ENCODE results near the gene SLC5A2.

The SLC5A2 gene

DNA sequence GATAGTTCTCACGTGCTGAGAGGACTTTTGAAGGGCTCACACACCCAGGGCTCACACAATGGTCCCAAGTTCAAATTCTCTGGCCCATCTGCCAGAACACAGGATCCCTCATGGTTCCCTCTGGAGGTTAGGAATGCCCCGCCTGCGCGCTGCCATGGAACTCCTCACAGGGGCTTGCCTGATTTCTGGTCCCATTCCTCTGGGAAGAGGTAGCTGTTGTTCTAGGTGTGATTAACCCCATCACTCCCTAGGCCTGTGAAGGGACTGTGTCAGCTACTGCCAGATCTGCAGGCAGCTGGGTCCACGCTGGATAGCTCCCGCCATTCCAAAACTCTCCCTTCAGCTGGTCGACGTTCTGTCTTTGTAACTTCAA is 25.9 kb upstream of the SLC5A2 start:
- TF ChIP-seq GATA3 (IDR thresholded peaks at IDR 0.05; ENCODE audit: low read depth, low read length) (no peak), GATA2 (IDR thresholded peaks at IDR 0.05; ENCODE audit: low read depth, low read length) (no peak)

DNA sequence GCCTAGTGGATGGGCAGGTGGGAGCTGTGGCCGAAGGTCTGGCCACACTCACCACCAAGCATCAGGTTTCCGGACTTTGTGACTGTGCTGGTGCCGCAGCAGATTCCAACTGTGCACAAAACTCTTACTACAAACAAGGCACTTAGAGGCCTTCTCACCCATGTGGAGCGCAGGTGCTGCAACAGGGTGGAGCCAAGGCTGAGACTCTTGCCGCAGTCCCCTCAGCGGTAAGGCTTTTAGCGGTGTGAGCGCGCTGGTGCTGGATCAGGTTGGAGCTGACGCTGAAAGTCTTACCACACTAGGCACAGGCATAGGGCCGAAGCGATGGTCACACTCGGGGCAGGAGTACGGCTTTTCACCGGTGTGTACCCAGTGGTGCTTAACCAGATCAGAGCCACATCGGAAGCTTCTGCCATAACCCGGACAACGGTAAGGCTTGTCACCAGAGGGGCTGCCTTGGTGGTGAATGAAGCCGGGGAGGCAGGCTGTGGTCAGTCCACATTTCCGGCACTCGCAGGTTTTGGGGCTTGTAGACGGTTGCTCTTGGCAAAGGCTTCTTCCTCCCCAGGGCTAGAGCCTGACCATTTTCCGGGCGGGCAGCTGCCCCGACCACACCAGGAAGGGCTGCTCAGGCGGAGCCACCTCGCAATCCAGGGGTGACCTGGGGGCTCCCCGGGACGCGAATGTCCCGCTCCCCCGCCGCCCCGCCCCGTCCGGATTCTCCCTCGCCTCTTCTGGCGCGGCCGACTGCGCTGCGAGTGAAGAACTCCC is 24.7 kb upstream of the SLC5A2 start:
- no peak for TF ChIP-seq GATA2 (IDR thresholded peaks at IDR 0.05; ENCODE audit: low read depth, low read length)
- no peak for TF ChIP-seq GATA3 (IDR thresholded peaks at IDR 0.05; ENCODE audit: low read depth, low read length)

DNA sequence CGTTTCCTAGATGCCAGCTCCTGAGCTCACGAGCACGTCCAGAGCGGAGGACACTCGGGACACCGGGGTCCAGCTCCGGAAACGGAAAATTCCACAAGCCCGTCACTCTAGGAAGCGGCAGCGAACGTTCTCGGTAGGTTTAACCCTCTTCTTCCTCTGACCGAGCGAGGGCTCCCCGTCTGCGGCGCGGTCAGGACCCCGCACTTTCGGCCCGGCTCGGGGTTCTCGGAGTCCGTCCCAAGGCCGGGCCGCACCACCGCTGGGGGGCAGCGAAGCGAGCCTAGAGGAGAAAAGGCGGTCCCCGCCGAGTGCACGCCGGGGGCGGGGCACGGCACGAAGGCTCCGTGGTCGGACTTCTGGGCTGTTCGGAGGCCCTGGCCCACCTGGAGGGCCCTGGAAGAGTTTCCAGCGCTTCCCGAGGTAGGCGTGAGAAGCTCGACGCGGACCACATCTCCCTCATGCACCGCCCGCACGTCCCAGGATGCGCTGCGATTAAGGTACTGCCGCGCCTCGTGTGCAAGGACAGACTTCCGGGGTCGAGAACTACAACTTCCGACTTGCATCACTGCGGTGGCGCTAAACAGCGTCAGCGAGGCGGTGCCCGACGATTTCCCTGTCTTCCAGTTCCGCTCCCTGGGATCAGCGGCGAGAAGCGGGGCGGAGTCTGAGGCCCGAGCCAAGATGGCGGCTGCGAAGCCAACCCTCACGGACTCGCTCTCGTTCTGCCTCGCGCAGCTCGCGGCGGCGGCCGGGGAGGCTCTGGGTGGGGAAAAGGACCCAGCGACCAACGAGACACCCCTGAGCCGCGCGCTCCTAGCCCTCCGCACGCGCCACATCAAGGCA is 23.9 kb upstream of the SLC5A2 start, which contains the start of gene ARMC5:
TSS of gene ARMC5 (plus strand) at position 658 of the 843 bp plus-strand sequence. CDS start at position 682, 24 bp downstream.
- TF ChIP-seq GATA3 (IDR thresholded peaks at IDR 0.05; ENCODE audit: low read depth, low read length) (no peak), GATA2 (IDR thresholded peaks at IDR 0.05; ENCODE audit: low read depth, low read length) (0 out of 2 replicates have a peak, but pooled peaks have one; percentile 5)

DNA sequence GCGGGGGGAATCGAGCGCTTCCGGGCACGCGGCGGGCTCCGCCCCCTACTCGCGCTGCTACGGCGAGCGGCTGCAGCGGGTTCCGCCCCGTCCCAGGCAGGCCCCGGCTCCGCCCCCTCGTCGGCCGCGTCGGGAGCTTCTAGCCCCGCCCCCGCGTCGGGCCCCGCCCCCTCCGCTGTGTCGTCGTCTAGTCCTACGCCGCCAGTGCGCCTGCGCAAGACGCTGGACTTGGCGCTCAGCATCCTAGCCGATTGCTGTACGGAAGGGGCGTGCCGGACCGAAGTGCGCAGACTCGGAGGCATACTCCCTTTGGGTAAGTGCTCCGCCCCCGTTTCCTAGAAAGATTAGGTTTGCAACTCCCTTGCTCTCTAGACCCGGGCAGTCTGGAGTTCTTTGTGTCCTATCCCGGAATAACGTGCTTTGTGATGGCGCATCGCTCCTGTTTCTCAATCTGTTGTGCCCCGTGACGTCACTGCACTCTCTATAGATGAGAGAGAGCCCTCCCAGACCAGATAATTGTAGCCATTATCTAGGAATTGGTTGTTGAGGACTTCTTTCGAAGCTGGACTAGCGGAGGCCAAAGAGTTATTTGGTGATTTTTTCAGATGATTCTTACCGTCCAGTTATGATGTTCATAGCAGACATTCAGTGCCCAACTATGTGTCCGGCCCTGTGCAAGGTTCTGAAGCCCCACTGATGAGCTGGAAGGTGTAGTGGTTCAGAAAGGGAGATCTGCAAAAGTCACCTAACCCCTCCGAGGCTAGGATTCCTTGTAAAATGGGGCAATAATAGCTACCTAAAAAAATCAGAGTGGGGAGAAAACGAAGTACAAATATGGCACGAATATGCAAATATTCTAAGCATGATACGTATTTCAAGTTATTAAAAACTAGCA is 23.0 kb upstream of the SLC5A2 start:
- TF ChIP-seq GATA3 (IDR thresholded peaks at IDR 0.05; ENCODE audit: low read depth, low read length) (no peak), GATA2 (IDR thresholded peaks at IDR 0.05; ENCODE audit: low read depth, low read length) (0 out of 2 replicates have a peak, but pooled peaks have one; percentile 2)

DNA sequence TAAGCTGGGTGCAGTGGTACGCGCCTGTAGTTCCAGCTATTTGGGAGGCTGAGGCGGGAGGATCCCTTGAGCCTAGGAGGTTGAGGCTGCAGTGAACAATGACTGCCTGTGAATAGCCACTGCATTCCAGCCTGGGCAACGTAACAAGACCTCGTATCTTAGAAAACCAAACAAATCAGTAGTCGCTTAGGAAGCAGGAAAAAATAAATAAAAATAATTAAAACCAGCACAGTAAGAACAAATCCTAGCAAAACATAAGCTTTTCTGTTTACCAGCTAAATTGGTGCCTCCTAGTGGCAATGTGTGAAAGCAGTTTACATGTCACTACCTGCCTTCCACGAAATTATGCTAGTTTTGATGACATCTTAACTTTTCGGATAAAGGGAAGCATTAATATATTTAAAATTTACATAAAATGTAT is 22.3 kb upstream of the SLC5A2 start:
- TF ChIP-seq GATA3 (IDR thresholded peaks at IDR 0.05; ENCODE audit: low read depth, low read length) = no peak
- TF ChIP-seq GATA2 (IDR thresholded peaks at IDR 0.05; ENCODE audit: low read depth, low read length) = no peak

DNA sequence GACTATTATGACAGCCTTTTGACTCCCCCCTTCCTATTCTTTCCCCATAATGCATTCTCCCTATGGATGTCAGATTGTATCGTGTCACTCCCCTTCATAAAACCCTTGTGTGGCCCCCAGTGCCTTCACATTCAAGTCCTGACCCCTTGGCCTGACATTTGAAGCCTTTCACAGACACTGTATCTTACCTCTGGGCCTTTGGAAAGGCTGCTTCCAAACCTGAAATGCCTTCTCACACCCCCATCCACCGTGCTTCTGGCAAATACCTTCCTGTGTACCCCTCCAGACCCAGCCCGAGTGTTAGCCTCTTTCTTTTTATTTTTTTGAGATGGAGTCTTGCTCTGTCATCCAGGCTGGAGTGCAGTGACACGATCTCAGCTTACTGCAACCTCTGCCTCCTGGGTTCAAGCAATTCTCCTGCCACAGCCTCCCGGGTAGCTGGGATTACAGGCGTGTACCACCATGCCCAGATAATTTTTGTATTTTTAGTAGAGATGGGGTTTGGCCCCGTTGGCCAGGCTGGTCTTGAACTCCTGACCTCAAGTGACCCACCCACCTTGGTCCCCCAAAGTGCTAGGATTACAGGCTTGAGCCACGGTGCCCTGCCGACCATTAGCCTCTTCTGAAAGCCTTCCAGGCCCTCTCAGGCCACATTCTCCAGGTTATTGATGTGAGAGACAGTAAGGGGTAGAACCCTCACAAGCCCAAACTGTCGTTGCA is 21.6 kb upstream of the SLC5A2 start:
- TF ChIP-seq GATA2 (IDR thresholded peaks at IDR 0.05; ENCODE audit: low read depth, low read length) (no peak), GATA3 (IDR thresholded peaks at IDR 0.05; ENCODE audit: low read depth, low read length) (no peak)

DNA sequence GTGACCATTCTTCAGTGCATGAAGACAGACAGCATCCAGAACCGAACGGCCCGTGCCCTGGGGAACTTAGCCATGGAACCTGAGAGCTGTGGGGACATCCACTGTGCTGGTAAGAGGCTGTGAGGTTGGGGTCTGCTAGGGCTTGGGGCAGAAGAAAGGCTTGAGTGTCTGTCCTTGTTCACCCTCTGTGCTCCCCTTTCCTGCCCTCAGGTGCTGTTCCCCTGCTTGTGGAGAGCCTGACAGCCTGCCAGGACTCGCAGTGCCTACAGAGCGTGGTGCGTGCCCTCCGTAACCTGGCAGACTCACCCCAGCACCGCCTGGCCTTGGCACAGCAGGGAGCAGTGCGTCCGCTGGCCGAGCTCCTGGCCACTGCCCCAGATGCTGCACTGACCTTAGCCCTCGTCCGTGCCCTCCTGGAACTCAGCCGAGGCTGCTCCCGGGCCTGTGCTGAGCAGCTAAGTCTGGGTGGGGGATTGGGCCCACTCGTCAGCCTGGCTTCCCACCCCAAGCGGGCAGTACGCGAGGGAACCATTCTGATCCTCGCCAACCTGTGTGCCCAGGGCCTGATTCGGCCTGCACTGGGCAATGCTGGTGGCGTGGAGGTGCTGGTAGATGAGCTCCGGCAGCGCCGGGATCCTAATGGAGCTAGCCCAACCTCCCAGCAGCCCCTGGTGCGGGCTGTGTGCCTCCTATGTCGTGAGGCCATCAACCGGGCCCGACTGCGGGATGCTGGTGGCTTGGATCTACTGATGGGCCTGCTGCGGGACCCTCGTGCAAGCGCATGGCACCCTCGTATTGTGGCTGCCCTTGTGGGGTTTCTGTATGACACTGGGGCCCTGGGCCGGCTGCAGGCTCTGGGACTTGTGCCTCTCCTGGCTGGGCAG is 20.8 kb upstream of the SLC5A2 start:
- TF ChIP-seq GATA2 (IDR thresholded peaks at IDR 0.05; ENCODE audit: low read depth, low read length) (no peak), GATA3 (IDR thresholded peaks at IDR 0.05; ENCODE audit: low read depth, low read length) (no peak)

DNA sequence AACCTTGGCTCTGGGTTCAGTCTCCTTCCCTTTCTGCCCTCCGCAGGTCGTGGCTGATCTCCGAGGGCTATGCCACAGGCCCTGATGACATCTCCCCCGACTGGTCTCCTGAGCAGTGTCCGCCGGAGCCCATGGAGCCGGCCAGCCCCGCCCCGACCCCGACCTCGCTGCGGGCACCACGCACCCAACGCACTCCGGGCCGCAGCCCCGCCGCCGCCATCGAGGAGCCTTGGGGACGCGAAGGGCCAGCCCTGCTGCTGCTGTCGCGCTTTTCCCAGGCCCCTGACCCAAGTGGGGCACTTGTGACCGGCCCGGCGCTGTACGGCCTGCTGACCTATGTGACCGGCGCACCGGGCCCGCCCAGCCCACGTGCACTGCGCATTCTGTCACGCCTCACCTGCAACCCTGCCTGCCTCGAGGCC is 18.6 kb upstream of the SLC5A2 start:
- TF ChIP-seq GATA2 (IDR thresholded peaks at IDR 0.05; ENCODE audit: low read depth, low read length) (no peak), GATA3 (IDR thresholded peaks at IDR 0.05; ENCODE audit: low read depth, low read length) (no peak)

DNA sequence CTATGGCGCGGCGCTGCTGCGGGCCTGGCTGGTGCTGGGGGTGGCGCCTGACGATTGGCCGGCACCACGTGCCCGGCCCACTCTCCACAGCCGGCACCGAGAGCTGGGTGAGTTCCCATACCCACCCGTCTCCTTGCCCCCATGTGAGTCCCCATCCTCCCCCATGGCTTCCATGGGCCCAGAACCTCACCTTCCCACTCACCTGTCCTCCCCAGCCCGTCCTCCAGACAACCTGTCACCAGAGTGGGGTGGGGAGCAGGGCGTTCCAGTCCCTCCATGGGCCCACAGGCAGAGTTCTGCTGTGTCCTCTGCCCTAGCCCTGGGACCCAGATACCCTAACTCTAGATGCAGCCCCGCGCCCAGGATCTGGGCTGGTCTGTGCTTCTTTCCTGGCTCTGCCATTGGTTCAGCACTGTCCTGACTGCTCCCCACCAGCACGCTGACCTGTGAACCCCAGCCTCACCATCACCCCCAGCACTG is 18.1 kb upstream of the SLC5A2 start:
- no peak for TF ChIP-seq GATA2 (IDR thresholded peaks at IDR 0.05; ENCODE audit: low read depth, low read length)
- no peak for TF ChIP-seq GATA3 (IDR thresholded peaks at IDR 0.05; ENCODE audit: low read depth, low read length)

DNA sequence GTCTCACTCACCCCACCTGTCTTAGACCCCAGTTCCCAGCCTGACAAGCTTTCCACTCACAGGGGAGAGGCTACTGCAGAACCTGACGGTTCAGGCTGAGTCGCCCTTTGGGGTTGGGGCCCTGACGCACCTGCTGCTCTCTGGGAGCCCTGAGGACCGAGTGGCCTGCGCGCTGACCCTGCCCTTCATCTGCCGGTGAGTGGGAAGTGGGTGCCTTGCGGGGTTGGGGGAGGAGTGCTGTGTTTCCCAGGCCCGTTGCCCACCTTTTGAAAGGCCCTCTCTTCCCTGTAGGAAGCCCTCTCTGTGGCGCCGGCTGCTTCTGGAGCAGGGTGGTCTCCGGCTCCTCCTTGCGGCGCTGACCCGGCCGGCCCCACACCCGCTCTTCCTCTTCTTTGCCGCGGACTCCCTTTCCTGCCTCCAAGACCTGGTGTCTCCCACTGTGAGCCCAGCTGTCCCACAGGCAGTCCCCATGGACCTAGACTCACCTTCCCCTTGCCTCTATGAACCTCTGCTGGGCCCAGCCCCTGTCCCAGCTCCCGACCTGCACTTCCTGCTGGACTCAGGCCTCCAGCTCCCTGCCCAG is 17.0 kb upstream of the SLC5A2 start:
- TF ChIP-seq GATA2 (IDR thresholded peaks at IDR 0.05; ENCODE audit: low read depth, low read length) (no peak), GATA3 (IDR thresholded peaks at IDR 0.05; ENCODE audit: low read depth, low read length) (no peak)

DNA sequence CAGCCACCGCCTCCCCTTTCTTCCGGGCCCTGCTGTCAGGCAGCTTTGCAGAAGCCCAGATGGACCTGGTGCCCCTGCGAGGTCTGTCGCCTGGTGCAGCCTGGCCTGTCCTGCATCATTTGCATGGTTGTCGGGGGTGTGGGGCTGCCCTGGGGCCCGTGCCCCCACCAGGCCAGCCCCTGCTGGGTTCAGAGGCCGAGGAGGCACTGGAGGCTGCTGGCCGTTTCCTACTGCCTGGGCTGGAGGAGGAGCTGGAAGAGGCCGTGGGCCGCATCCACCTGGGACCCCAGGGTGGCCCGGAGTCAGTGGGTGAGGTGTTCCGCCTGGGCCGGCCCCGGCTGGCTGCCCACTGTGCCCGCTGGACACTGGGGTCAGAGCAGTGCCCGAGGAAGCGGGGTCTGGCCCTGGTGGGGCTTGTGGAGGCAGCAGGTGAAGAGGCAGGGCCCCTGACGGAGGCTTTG is 16.5 kb upstream of the SLC5A2 start:
- TF ChIP-seq GATA2 (IDR thresholded peaks at IDR 0.05; ENCODE audit: low read depth, low read length) = no peak
- no peak for TF ChIP-seq GATA3 (IDR thresholded peaks at IDR 0.05; ENCODE audit: low read depth, low read length)

All from SH-SY5Y (cell line).